GM12801 (cell line): ENCODE measurements around the gene ARHGAP29.

Experiments
- TF ChIP-seq, protein P1 (sequence below): IDR thresholded peaks from one replicate; pipeline ENCODE4 v1.5.1; 2011; ENCODE audit warnings: control low read depth; ENCODE audit not compliant: insufficient read length; ENCODE audit errors: extremely low read depth

ARHGAP29 gene

DNA sequence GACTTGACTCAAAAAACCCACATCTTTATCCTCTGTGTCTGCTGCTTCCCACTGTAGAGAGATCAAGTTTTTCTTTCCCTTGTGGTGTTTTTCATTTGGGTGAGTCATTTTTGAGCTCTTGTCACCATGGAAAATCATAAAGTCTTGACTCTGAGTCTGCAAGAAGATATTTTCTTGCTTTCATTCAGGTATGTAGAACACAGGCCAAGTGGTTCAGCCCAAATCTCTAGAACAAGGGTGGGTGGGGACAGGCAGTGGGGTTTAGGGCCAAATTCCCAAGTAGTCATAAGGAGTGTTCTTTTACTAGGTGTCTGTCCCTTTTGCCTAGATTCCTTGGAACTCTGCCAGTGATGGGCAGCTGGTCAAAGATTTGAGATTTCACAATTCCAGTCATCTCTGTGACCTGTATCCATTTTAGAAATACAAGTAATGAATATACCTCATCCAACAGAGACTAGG is 21.5 kb upstream of the ARHGAP29 start:
- TF ChIP-seq, protein P1, sequence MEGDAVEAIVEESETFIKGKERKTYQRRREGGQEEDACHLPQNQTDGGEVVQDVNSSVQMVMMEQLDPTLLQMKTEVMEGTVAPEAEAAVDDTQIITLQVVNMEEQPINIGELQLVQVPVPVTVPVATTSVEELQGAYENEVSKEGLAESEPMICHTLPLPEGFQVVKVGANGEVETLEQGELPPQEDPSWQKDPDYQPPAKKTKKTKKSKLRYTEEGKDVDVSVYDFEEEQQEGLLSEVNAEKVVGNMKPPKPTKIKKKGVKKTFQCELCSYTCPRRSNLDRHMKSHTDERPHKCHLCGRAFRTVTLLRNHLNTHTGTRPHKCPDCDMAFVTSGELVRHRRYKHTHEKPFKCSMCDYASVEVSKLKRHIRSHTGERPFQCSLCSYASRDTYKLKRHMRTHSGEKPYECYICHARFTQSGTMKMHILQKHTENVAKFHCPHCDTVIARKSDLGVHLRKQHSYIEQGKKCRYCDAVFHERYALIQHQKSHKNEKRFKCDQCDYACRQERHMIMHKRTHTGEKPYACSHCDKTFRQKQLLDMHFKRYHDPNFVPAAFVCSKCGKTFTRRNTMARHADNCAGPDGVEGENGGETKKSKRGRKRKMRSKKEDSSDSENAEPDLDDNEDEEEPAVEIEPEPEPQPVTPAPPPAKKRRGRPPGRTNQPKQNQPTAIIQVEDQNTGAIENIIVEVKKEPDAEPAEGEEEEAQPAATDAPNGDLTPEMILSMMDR: no peak

DNA sequence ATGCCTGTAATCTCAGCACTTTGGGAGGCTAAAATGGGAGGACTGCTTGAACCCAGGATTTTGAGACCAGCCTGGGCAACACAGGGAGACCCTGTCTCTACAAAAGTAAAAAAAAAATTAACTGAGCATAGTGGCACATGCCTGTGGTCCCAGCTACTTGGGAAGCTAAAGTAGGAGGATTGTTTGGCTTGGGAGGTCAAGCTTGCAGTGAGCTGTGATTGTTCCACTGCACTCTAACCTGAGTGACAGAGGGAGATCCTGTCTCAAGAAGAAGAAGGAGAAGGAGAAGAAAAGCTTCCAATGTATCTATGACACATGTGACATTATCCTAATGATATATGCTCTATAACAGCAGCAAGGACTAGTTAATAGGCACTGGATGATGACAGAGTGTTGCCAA is 20.1 kb upstream of the ARHGAP29 start:
- TF ChIP-seq, protein P1: no peak

DNA sequence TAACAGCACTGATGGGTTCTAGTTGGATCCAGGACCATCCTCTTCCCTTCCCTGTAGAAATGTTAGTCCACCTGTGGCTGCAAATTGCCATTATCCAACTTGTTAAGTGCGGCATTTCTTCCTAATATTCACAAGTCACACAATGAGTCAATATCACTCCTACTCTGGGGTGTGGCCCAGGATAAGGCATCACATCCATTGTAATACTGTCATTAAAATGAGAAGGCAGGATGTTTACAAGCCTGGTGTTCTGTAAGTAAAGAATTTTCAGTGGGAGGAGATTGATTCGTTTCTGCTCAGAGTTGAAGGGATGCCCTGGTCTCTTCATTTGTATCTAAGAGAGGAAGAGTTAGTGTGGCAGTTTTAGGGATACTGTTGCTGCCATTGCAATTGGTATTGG is 18.1 kb upstream of the ARHGAP29 start:
- TF ChIP-seq, protein P1: no peak

DNA sequence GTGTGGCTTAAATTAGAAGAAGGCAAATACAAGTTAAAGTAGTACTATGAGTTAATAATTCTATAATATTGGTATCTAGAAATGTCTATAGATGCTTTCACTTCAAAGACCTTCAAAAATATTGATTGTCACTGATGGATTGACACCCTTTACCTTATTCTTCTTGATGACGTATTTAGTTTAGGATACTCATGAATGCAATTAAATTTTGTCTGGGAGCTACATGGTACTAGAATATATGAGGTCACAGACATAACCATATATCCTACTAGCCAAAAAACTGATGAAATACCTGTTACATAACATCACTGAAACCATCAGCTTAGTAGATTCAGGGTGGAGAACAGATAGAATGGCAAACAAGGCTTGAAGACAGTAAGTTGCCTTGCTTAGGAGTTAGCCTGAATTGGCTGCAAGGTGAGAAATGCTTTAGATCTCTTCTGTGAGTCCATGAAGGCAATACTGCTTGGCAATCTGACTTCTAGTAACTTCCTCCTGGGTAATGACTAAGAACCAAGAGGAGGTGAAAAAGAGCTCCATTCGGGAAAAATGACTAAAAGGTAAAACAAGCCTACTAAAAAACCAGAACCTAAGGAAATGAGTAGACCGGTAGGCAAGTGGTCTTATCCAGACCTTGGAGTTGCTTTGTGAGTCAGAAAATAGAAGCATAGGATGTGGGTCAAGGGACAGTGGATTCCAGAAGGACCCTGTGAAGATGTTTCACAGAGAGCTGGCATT is 16.9 kb upstream of the ARHGAP29 start:
- TF ChIP-seq, protein P1: no peak

DNA sequence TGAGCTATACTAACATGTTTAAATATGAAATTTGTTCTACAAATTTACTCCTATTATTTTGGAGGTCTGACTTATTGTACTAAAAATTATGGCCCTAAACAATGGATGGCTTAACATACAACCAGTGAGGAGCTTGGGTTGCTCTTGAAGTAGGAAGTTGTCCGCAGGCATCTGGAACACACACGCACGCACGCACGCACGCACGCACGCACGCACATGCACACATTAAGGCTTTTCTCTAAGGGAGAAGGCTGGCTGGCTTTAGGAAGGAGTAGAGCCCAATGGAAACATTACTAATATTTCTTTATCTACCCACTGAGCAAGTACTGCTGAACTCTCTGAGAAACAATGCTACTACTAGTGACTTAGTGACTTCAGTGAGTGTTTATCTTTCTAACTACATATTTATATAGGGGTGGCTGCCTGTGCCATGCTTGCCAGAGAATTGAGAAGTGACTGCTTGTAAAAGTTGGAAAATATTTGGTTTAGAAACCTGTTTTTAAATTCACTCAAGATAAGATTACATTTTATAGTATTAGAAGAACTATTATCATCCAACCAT is 16.2 kb upstream of the ARHGAP29 start:
- TF ChIP-seq, protein P1: no peak

DNA sequence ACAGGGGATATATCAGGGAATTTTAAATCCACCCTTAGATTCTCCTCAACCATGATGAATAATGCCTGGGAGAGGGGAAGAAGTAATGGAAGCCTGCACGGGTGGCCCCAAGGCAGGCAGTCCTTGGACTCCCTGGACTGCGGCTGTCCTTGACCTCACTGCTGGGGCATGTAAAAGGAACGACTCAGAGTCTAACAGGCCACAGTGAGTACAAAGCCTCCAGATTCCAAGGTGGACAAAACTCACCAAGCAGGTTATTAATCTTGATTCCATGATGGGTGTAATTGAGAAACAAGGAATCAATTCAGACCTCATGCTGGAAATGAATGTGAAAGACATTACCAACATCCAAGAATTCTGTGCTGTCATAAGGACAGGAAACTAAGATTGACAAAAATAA is 13.0 kb upstream of the ARHGAP29 start:
- TF ChIP-seq, protein P1: no peak

DNA sequence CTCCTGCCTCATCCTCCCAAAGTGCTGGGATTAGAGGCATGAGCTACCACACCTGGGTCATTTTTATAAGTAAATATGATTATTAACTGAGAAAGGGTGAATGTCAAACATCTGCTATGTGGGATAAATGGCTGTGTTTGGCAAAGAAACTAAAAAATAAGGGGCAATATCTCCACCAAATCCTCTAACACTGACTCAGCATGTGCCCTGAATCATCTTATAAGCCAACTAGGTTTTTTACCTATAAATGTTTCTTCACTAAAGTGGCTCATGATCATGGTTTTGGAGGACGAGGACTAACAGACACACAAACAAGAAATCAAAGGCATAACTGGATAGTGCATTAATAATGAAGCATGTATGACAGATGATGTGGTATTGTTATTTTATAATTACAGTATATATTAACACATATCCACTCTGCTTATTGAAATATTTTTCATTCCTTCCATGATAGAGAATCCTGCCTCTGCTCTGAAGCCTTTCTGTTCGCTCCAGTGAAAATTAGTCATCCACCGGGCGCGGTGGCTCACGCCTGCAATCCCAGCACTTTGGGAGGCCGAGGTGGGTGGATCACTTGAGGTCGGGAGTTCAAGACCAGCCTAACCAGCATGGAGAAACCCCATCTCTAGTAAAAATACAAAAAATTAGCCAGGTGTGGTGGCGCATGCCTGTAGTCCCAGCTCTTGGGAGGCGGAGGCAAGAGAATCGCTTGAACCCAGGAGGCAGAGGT is 11.7 kb upstream of the ARHGAP29 start:
- TF ChIP-seq, protein P1: no peak
